Liver (tissue), 9 donors: ENCODE measurements around the gene AHI1. TPM values are rescaled to one million over a fixed set of nuclear protein-coding genes. Genes with fewer than 3 reads are reported as not detected.

ENCODE experiments used
- DNase-seq: peaks from one replicate; pipeline ENCODE4 v3.0.0-alpha.2; 2017; ENCODE audit warnings: low spot score
- H3K27ac ChIP-seq, 2 donors: one replicate each; pipeline ENCODE4 v1.7.0; 2013; ENCODE audit warnings: inconsistent platforms in 2 of 2, low read length in 2 of 2, control low read depth in 1 of 2, low read depth in 1 of 2, mild to moderate bottlenecking in 1 of 2
- H3K27me3 ChIP-seq, 4 donors: one replicate each; pipeline versions ENCODE4 v1.6.1 to v1.7.0; 2013; ENCODE audit warnings: low read length in 3 of 4, inconsistent platforms in 1 of 4, mild to moderate bottlenecking in 1 of 4, moderate library complexity in 1 of 4; ENCODE audit not compliant: control insufficient read depth in 4 of 4, insufficient read depth in 4 of 4
- H3K36me3 ChIP-seq, 4 donors: one replicate each; pipeline versions ENCODE4 v1.6.1 to v1.7.0; 2013; ENCODE audit warnings: low read length in 3 of 4, mild to moderate bottlenecking in 3 of 4, low read depth in 1 of 4, moderate library complexity in 1 of 4; ENCODE audit not compliant: control insufficient read depth in 4 of 4, insufficient read depth in 3 of 4
- H3K4me1 ChIP-seq, 4 donors: one replicate each; pipeline versions ENCODE4 v1.6.1 to v1.7.0; 2013; ENCODE audit warnings: low read length in 3 of 4, mild to moderate bottlenecking in 3 of 4, moderate library complexity in 1 of 4; ENCODE audit not compliant: control insufficient read depth in 4 of 4, insufficient read depth in 4 of 4
- H3K4me3 ChIP-seq, 3 donors: one replicate each; pipeline versions ENCODE4 v1.6.1 to v1.7.0; 2013; ENCODE audit warnings: low read length in 3 of 3, control low read depth in 1 of 3, low read depth in 1 of 3, mild to moderate bottlenecking in 1 of 3
- H3K9ac ChIP-seq, 2 donors: one replicate each; pipeline ENCODE4 v1.7.0; 2013; ENCODE audit warnings: low read length in 2 of 2, mild to moderate bottlenecking in 2 of 2, moderate library complexity in 2 of 2, control low read depth in 1 of 2, low read depth in 1 of 2
- H3K9me3 ChIP-seq, 4 donors: one replicate each; pipeline versions ENCODE4 v1.6.1 to v1.7.0; 2013; ENCODE audit warnings: low read length in 3 of 4; ENCODE audit not compliant: control insufficient read depth in 4 of 4
- FOXA2 ChIP-seq: IDR thresholded peaks from 2 replicates; pipeline ENCODE4 v1.6.1; 2016; ENCODE audit warnings: antibody characterized with exemption
- GABPA ChIP-seq, 2 donors: IDR thresholded peaks in 1 of 2; conservative IDR thresholded peaks in 1 of 2; 2 replicates each; pipeline ENCODE4 v1.6.1; 2016; ENCODE audit warnings: antibody characterized with exemption in 2 of 2, mild to moderate bottlenecking in 1 of 2, moderate library complexity in 1 of 2
- HNF4A ChIP-seq, 2 donors: conservative IDR thresholded peaks; 2 replicates each; pipeline ENCODE4 v1.6.1; 2016; ENCODE audit warnings: antibody characterized with exemption in 2 of 2, mild to moderate bottlenecking in 2 of 2
- HNF4G ChIP-seq: IDR thresholded peaks from 2 replicates; pipeline ENCODE4 v1.6.1; 2016; ENCODE audit warnings: antibody characterized with exemption
- JUND ChIP-seq, 2 donors: IDR thresholded peaks; 2 replicates each; pipeline ENCODE4 v1.6.1; 2016; ENCODE audit warnings: antibody characterized with exemption in 2 of 2
- RAD21 ChIP-seq, 2 donors: IDR thresholded peaks; 2 replicates each; pipeline ENCODE4 v1.6.1; 2016; ENCODE audit warnings: antibody characterized with exemption in 2 of 2, mild to moderate bottlenecking in 2 of 2
- RXRA ChIP-seq, 2 donors: IDR thresholded peaks; 2 replicates each; pipeline ENCODE4 v1.6.1; 2017 to 2018; ENCODE audit warnings: antibody characterized with exemption in 2 of 2, mild to moderate bottlenecking in 1 of 2
- WGBS: extraction: QIAGEN DNeasy Blood & Tissue Kit; methylation state at CpG from one replicate; pipeline ENCODE4 v1.1.7; 2013; 5-methylcytosine and 5-hydroxymethylcytosine counted together
- polyA plus RNA-seq, 2 donors: library from polyadenylated mRNA; stranded (reverse) in 1 of 2; unstranded in 1 of 2; fragments of 200-250 nt in 1 of 2; fragments of >200 nt in 1 of 2; fragmentation: Nextera tagmentation in 1 of 2; extraction: Ambion mirVana in 1 of 2; gene quantifications; one replicate each; pipeline versions ENCODE4 v1.2.1 to v1.2.3, GENCODE V29; 2013 to 2015
- total RNA-seq, 2 donors: library from RNA; depleted of rRNA; stranded (reverse); fragments of >200 nt; gene quantifications; one replicate each; pipeline ENCODE4 v1.2.3, GENCODE V29; 2014
- TF ChIP-seq, protein P1 (sequence below): IDR thresholded peaks from 2 replicates; pipeline ENCODE4 v1.6.1; 2016; ENCODE audit warnings: antibody characterized with exemption, mild to moderate bottlenecking
- TF ChIP-seq, protein P2 (sequence below): IDR thresholded peaks from 2 replicates; pipeline ENCODE4 v1.6.1; 2016; ENCODE audit warnings: antibody characterized with exemption
- TF ChIP-seq, protein P3 (sequence below): IDR thresholded peaks from 2 replicates; pipeline ENCODE4 v1.6.1; 2016; ENCODE audit warnings: antibody characterized with exemption
- TF ChIP-seq, protein P4 (sequence below): IDR thresholded peaks from 2 replicates; pipeline ENCODE4 v1.6.1; 2016; ENCODE audit warnings: antibody characterized with exemption
- donor health status: healthy.
- donor health status: healthy.
- donor health status: healthy.
- donor health status: healthy.
- donor health status: healthy.

AHI1 gene
- total and polyA plus RNA-seq, 4 donors, result 2.0 to 14.4 (median 9.0) TPM

- TF ChIP-seq, protein P1, sequence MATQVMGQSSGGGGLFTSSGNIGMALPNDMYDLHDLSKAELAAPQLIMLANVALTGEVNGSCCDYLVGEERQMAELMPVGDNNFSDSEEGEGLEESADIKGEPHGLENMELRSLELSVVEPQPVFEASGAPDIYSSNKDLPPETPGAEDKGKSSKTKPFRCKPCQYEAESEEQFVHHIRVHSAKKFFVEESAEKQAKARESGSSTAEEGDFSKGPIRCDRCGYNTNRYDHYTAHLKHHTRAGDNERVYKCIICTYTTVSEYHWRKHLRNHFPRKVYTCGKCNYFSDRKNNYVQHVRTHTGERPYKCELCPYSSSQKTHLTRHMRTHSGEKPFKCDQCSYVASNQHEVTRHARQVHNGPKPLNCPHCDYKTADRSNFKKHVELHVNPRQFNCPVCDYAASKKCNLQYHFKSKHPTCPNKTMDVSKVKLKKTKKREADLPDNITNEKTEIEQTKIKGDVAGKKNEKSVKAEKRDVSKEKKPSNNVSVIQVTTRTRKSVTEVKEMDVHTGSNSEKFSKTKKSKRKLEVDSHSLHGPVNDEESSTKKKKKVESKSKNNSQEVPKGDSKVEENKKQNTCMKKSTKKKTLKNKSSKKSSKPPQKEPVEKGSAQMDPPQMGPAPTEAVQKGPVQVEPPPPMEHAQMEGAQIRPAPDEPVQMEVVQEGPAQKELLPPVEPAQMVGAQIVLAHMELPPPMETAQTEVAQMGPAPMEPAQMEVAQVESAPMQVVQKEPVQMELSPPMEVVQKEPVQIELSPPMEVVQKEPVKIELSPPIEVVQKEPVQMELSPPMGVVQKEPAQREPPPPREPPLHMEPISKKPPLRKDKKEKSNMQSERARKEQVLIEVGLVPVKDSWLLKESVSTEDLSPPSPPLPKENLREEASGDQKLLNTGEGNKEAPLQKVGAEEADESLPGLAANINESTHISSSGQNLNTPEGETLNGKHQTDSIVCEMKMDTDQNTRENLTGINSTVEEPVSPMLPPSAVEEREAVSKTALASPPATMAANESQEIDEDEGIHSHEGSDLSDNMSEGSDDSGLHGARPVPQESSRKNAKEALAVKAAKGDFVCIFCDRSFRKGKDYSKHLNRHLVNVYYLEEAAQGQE, result no peak
- TF ChIP-seq FOXA2, result no peak
Measured at GRCh38 chr6:135320721-135321621, 176.6 kb downstream of the AHI1 start (continued).

- Histone ChIP-seq H3K4me3 (no peak overlapping the region), H3K9ac (no peak overlapping the region), H3K27me3 (no peaks in the 10 kb centered on the region), H3K9me3 (no peaks in the 10 kb centered on the region), H3K27ac (no peak overlapping the region), H3K4me1 (no peaks in the 10 kb centered on the region), H3K36me3 (no peaks in the 10 kb centered on the region)
- TF ChIP-seq, protein P2, sequence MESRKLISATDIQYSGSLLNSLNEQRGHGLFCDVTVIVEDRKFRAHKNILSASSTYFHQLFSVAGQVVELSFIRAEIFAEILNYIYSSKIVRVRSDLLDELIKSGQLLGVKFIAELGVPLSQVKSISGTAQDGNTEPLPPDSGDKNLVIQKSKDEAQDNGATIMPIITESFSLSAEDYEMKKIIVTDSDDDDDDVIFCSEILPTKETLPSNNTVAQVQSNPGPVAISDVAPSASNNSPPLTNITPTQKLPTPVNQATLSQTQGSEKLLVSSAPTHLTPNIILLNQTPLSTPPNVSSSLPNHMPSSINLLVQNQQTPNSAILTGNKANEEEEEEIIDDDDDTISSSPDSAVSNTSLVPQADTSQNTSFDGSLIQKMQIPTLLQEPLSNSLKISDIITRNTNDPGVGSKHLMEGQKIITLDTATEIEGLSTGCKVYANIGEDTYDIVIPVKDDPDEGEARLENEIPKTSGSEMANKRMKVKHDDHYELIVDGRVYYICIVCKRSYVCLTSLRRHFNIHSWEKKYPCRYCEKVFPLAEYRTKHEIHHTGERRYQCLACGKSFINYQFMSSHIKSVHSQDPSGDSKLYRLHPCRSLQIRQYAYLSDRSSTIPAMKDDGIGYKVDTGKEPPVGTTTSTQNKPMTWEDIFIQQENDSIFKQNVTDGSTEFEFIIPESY, result no peak
- no peak for TF ChIP-seq RAD21 (IDR thresholded peaks at IDR 0.05)
- no peak for TF ChIP-seq GABPA (IDR thresholded peaks at IDR 0.05 in 1 of 2, conservative IDR thresholded peaks at IDR 0.05 in 1 of 2)
- TF ChIP-seq RXRA (IDR thresholded peaks at IDR 0.05), result no peak
- TF ChIP-seq, protein P3, sequence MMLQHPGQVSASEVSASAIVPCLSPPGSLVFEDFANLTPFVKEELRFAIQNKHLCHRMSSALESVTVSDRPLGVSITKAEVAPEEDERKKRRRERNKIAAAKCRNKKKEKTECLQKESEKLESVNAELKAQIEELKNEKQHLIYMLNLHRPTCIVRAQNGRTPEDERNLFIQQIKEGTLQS, result no peak
- 86% methylated on average over 2 of the region's 2 CpGs for WGBS
- DNase-seq, result no peak
Measured at GRCh38 chr6:135319819-135320218, 177.7 kb downstream of the AHI1 start.

DNA sequence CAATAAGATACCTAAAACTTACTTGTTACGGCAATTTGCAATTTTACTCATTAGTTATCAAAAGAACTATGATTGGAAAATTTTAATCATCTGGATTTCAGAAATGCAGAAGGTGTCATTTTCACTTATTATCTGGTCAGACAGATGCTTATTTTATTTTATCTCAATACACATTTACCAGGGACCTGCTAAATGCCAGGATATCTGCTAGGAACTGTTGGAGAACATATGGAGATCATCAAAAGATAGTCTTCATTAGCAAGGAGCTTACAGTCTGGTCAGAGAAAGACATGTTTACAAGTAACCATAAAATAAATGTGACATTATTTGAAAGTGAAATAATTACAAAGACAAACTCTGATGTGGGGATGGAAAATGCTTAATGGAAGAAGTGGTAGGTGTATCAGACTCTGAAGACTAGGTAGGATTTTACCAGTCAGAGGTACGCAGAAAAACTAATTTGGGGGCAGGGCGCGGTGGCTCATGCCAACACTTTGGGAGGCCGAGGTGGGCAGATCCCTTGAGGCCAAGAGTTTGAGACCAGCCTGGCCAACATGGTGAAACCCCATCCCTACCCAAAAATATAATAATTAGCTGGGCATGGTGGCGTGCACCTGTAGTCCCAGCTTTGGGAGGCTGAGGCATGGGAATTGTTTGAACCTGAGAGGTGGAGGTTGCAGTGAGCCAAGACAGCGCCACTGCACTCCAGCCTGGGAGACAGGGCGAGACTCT lies 178.6 kb downstream of the AHI1 start:
- Histone ChIP-seq H3K27ac (no peak overlapping the region), H3K4me3 (no peak overlapping the region), H3K4me1 (no peaks in the 10 kb centered on the region), H3K9ac (no peak overlapping the region), H3K27me3 (no peaks in the 10 kb centered on the region), H3K36me3 (no peaks in the 10 kb centered on the region), H3K9me3 (no peaks in the 10 kb centered on the region)
- no peak for DNase-seq
- 98% methylated on average over 8 of the region's 8 CpGs for WGBS
- TF ChIP-seq, protein P3, result no peak
- TF ChIP-seq, protein P1, result no peak
- TF ChIP-seq HNF4A (conservative IDR thresholded peaks at IDR 0.05) (no peak), HNF4G (no peak), JUND (IDR thresholded peaks at IDR 0.05) (no peak)
- TF ChIP-seq, protein P2, result no peak
- TF ChIP-seq, protein P4, sequence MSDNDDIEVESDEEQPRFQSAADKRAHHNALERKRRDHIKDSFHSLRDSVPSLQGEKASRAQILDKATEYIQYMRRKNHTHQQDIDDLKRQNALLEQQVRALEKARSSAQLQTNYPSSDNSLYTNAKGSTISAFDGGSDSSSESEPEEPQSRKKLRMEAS, result no peak
